HEK293 (cell line): ENCODE measurements around the gene SLC38A10.
A peak's percentile ranks its signal among the peaks of the same experiment; 100 is the strongest.

Experiments used
- CTCF ChIA-PET: fragments of 350-600 bp; formaldehyde crosslinking; extraction: SDS; loops from one replicate; lab custom pipeline; 2021; ENCODE audit warnings: antibody characterized with exemption; lab: Yijun Ruan, JAX
- POLR2A ChIA-PET: fragments of 300-600 bp; formaldehyde crosslinking; extraction: SDS; loops from one replicate; lab custom pipeline; 2020; ENCODE audit warnings: antibody characterized with exemption, inconsistent platforms; lab: Yijun Ruan, JAX
- H3K27ac ChIP-seq: fragments of 200-500 bp; sonication (Bioruptor generic); 2 replicates; pipeline ENCODE4 v1.5.1; 2014; ENCODE audit warnings: low read depth, low read length, control low read depth, inconsistent platforms; ENCODE audit errors: extremely low read depth
- H3K36me3 ChIP-seq, 2 experiments: fragments of 200-500 bp in 1 of 2; sonication (Bioruptor generic) in 1 of 2; 1 replicate in 1 of 2; 2 replicates in 1 of 2; pipeline ENCODE4 v1.5.1; 2014 to 2017; ENCODE audit warnings: inconsistent platforms in 2 of 2, low read length in 2 of 2; ENCODE audit not compliant: control insufficient read depth in 2 of 2, insufficient read depth in 1 of 2
- H3K4me1 ChIP-seq: fragments of 200-500 bp; sonication (Bioruptor generic); 2 replicates; pipeline ENCODE4 v1.5.1; 2014; ENCODE audit warnings: mild to moderate bottlenecking, low read length, inconsistent platforms; ENCODE audit not compliant: control insufficient read depth, insufficient read depth
- H3K4me3 ChIP-seq: 2 replicates; pipeline ENCODE4 v1.5.1; 2011; ENCODE audit warnings: low read depth, mild to moderate bottlenecking, control low read depth, low read length, moderate library complexity
- H3K9me3 ChIP-seq: fragments of 200-500 bp; sonication (Bioruptor generic); 2 replicates; pipeline ENCODE4 v1.5.1; 2014; ENCODE audit warnings: low read depth, low read length, inconsistent platforms; ENCODE audit not compliant: control insufficient read depth, insufficient read depth
- EGR2 ChIP-seq: fragments of 450-650 bp; formaldehyde crosslinking; IDR thresholded peaks from 2 replicates; pipeline ENCODE4 v1.5.1; 2016; ENCODE audit warnings: low read depth, missing biosample characterization, missing genetic modification characterization
- GLIS1 ChIP-seq: fragments of 450-650 bp; formaldehyde crosslinking; IDR thresholded peaks from 2 replicates; pipeline ENCODE4 v1.5.1; 2016; ENCODE audit warnings: missing biosample characterization, missing genetic modification characterization
- KLF1 ChIP-seq: fragments of 450-650 bp; formaldehyde crosslinking; IDR thresholded peaks from 2 replicates; pipeline ENCODE4 v1.5.1; 2016; ENCODE audit warnings: missing biosample characterization, missing genetic modification characterization
- KLF8 ChIP-seq: fragments of 450-650 bp; formaldehyde crosslinking; IDR thresholded peaks from 2 replicates; pipeline ENCODE4 v1.5.1; 2016; ENCODE audit warnings: missing biosample characterization, missing genetic modification characterization
- SCRT2 ChIP-seq: fragments of 450-650 bp; formaldehyde crosslinking; IDR thresholded peaks from 2 replicates; pipeline ENCODE4 v1.5.1; 2016; ENCODE audit warnings: missing biosample characterization, missing genetic modification characterization
- YY2 ChIP-seq: fragments of 450-650 bp; formaldehyde crosslinking; IDR thresholded peaks from 2 replicates; pipeline ENCODE4 v1.5.1; 2016; ENCODE audit warnings: missing biosample characterization, missing genetic modification characterization
- ZEB2 ChIP-seq: fragments of 450-650 bp; formaldehyde crosslinking; IDR thresholded peaks from 2 replicates; pipeline ENCODE4 v1.5.1; 2016; ENCODE audit warnings: missing biosample characterization, missing genetic modification characterization
- ZFHX2 ChIP-seq: fragments of 450-650 bp; formaldehyde crosslinking; conservative IDR thresholded peaks from 2 replicates; pipeline ENCODE4 v1.5.1; 2016; ENCODE audit warnings: missing biosample characterization, missing genetic modification characterization
- ZIC2 ChIP-seq: fragments of 450-650 bp; formaldehyde crosslinking; IDR thresholded peaks from 2 replicates; pipeline ENCODE4 v1.5.1; 2016; ENCODE audit warnings: missing biosample characterization, missing genetic modification characterization
- ZNF10 ChIP-seq: fragments of 450-650 bp; formaldehyde crosslinking; IDR thresholded peaks from 2 replicates; pipeline ENCODE4 v1.5.1; 2017; ENCODE audit warnings: missing biosample characterization, missing genetic modification characterization
- ZNF112 ChIP-seq: fragments of 450-650 bp; formaldehyde crosslinking; IDR thresholded peaks from 2 replicates; pipeline ENCODE4 v1.5.0; 2017; ENCODE audit warnings: missing biosample characterization, missing genetic modification characterization
- ZNF302 ChIP-seq: fragments of 450-650 bp; formaldehyde crosslinking; IDR thresholded peaks from 2 replicates; pipeline ENCODE4 v1.5.1; 2016; ENCODE audit warnings: missing biosample characterization, missing genetic modification characterization, low read depth
- ZNF335 ChIP-seq: fragments of 450-650 bp; formaldehyde crosslinking; conservative IDR thresholded peaks from 2 replicates; pipeline ENCODE4 v1.5.1; 2016; ENCODE audit warnings: missing biosample characterization, missing genetic modification characterization
- ZNF37A ChIP-seq: fragments of 450-650 bp; IDR thresholded peaks from 2 replicates; pipeline ENCODE4 v1.5.1; 2018; ENCODE audit warnings: missing biosample characterization, missing genetic modification characterization
- ZNF423 ChIP-seq: fragments of 450-650 bp; formaldehyde crosslinking; IDR thresholded peaks from 2 replicates; pipeline ENCODE4 v1.5.1; 2016; ENCODE audit warnings: missing biosample characterization, missing genetic modification characterization
- ZNF433 ChIP-seq: fragments of 450-650 bp; formaldehyde crosslinking; IDR thresholded peaks from 2 replicates; pipeline ENCODE4 v1.5.1; 2016; ENCODE audit warnings: missing biosample characterization, missing genetic modification characterization, low read depth
- ZNF473 ChIP-seq: fragments of 450-650 bp; formaldehyde crosslinking; IDR thresholded peaks from 2 replicates; pipeline ENCODE4 v1.5.1; 2017; ENCODE audit warnings: missing biosample characterization, missing genetic modification characterization
- ZNF548 ChIP-seq: fragments of 450-650 bp; formaldehyde crosslinking; IDR thresholded peaks from 2 replicates; pipeline ENCODE4 v1.5.1; 2016; ENCODE audit warnings: missing biosample characterization, missing genetic modification characterization
- ZNF610 ChIP-seq: fragments of 450-650 bp; formaldehyde crosslinking; IDR thresholded peaks from 2 replicates; pipeline ENCODE4 v1.5.1; 2016; ENCODE audit warnings: missing biosample characterization, missing genetic modification characterization, borderline replicate concordance
- ZNF777 ChIP-seq: fragments of 450-650 bp; formaldehyde crosslinking; IDR thresholded peaks from 2 replicates; pipeline ENCODE4 v1.5.1; 2017; ENCODE audit warnings: missing biosample characterization, missing genetic modification characterization, borderline replicate concordance
- TF ChIP-seq, protein P1 (sequence below): fragments of 450-650 bp; formaldehyde crosslinking; IDR thresholded peaks from 2 replicates; pipeline ENCODE4 v1.5.1; 2016; ENCODE audit warnings: missing biosample characterization, missing genetic modification characterization
- TF ChIP-seq, protein P2 (sequence below): fragments of 450-650 bp; formaldehyde crosslinking; IDR thresholded peaks from 2 replicates; pipeline ENCODE4 v1.5.1; 2016; ENCODE audit warnings: missing biosample characterization, missing genetic modification characterization
- TF ChIP-seq, protein P3 (sequence below): fragments of 450-650 bp; formaldehyde crosslinking; IDR thresholded peaks from 2 replicates; pipeline ENCODE4 v1.5.1; 2017; ENCODE audit warnings: missing biosample characterization, missing genetic modification characterization

The SLC38A10 gene

GRCh38 chr17:81207610-81208581 lies 87.2 kb downstream of the SLC38A10 start:
- Histone ChIP-seq H3K4me1 (no peaks in the 10 kb centered on the region), H3K4me3 (no peak overlapping the region), H3K27ac (no peak overlapping the region), H3K36me3 (peaks cover 17 to 53% of the 10 kb centered on the region in 2 experiments; a peak in 2 of 3 replicates), H3K9me3 (no peaks in the 10 kb centered on the region)
- ChIA-PET CTCF (no interaction called here), POLR2A (no interaction called here)
- TF ChIP-seq, protein P1, sequence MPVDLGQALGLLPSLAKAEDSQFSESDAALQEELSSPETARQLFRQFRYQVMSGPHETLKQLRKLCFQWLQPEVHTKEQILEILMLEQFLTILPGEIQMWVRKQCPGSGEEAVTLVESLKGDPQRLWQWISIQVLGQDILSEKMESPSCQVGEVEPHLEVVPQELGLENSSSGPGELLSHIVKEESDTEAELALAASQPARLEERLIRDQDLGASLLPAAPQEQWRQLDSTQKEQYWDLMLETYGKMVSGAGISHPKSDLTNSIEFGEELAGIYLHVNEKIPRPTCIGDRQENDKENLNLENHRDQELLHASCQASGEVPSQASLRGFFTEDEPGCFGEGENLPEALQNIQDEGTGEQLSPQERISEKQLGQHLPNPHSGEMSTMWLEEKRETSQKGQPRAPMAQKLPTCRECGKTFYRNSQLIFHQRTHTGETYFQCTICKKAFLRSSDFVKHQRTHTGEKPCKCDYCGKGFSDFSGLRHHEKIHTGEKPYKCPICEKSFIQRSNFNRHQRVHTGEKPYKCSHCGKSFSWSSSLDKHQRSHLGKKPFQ: peak; percentile 28; the same call in 1 of the 2 replicates
- TF ChIP-seq ZNF548 (tag by site-specific recombination) (no peak), ZIC2 (tag by site-specific recombination) (peak; percentile 30), KLF8 (tag by site-specific recombination) (0 out of 2 replicates have a peak, but pooled peaks have one; percentile 14), ZNF10 (tag by site-specific recombination) (0 out of 2 replicates have a peak, but pooled peaks have one; percentile 45), ZNF777 (tag by site-specific recombination) (no peak), ZNF423 (tag by site-specific recombination) (no peak), YY2 (tag by site-specific recombination) (no peak), EGR2 (peak; percentile 99), ZFHX2 (tag by site-specific recombination) (peak; percentile 99), KLF1 (tag by site-specific recombination) (0 out of 2 replicates have a peak, but pooled peaks have one; percentile 12)

DNA sequence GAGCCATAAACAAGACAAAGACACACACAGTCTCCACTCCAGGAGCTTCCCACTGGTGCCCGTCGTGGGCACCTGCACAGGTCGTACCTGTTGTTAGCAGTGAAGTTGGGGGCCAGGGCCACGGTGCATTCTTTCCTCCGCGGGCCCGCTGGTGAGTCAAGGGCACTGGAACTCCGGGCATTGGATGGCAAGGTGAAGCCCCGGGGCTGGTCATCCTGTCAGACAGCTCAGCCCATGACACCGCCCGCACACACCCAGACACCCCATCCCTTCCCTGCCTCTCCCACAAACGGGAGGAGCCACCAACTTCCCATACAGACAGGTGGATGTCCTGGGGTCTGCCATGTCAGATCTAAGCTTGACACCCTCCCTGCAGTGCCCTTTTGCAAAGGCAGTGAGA lies 88.5 kb downstream of the SLC38A10 start:
- H3K9me3 ChIP-seq: no peaks in the 10 kb centered on the region
- H3K4me1 ChIP-seq: no peaks in the 10 kb centered on the region
- H3K4me3 ChIP-seq: no peak overlapping the region
- ChIA-PET CTCF (no interaction called here), POLR2A (interaction anchor here (0.5 to 1.0 kb wide), 2 partner anchors 16 to 201 kb away, joined by 3 to 5 read pairs; partner anchors contain the start of gene CEP131)
- H3K27ac ChIP-seq: no peak overlapping the region
- TF ChIP-seq KLF1 (tag by site-specific recombination) (peak; percentile 80), ZNF473 (no peak)
- H3K36me3 ChIP-seq: peaks cover 17 to 52% of the 10 kb centered on the region in 2 experiments; a peak in 2 of 3 replicates

- H3K27ac ChIP-seq: no peak overlapping the region
- TF ChIP-seq GLIS1 (tag by site-specific recombination) (peak; percentile 11; the same call in 1 of the 2 replicates), ZNF302 (no peak), ZNF112 (no peak), ZNF610 (tag by site-specific recombination) (no peak)
- peaks cover 17 to 52% of the 10 kb centered on the region in 2 experiments; a peak in 2 of 3 replicates for H3K36me3 ChIP-seq
- H3K9me3 ChIP-seq: no peaks in the 10 kb centered on the region
- no peaks in the 10 kb centered on the region for H3K4me1 ChIP-seq
- POLR2A ChIA-PET: interaction anchor here (0.5 to 1.0 kb wide), 2 partner anchors 17 to 201 kb away, joined by 3 to 5 read pairs; partner anchors contain the start of gene CEP131
- CTCF ChIA-PET: interaction anchor here (0.6 kb wide), 1 partner anchor 35 kb away, joined by 3 read pairs; no protein-coding TSS in a partner anchor
- H3K4me3 ChIP-seq: no peak overlapping the region
Measured at GRCh38 chr17:81206166-81206565, 88.9 kb downstream of the SLC38A10 start.

- H3K4me3 ChIP-seq: no peak overlapping the region
- no peaks in the 10 kb centered on the region for H3K4me1 ChIP-seq
- peaks cover 17 to 63% of the 10 kb centered on the region in 2 experiments; a peak in 2 of 3 replicates for H3K36me3 ChIP-seq
- no peaks in the 10 kb centered on the region for H3K9me3 ChIP-seq
- POLR2A ChIA-PET: no interaction called here
- H3K27ac ChIP-seq: no peak overlapping the region
- CTCF ChIA-PET: interaction anchor here (1.1 kb wide), 1 partner anchor 25 kb away, joined by 3 read pairs; no protein-coding TSS in a partner anchor
- TF ChIP-seq ZEB2 (tag by site-specific recombination): 0 out of 2 replicates have a peak, but pooled peaks have one; percentile 43
- no peak for TF ChIP-seq ZNF335 (tag by site-specific recombination)
- no peak for TF ChIP-seq ZNF37A
- TF ChIP-seq, protein P2, sequence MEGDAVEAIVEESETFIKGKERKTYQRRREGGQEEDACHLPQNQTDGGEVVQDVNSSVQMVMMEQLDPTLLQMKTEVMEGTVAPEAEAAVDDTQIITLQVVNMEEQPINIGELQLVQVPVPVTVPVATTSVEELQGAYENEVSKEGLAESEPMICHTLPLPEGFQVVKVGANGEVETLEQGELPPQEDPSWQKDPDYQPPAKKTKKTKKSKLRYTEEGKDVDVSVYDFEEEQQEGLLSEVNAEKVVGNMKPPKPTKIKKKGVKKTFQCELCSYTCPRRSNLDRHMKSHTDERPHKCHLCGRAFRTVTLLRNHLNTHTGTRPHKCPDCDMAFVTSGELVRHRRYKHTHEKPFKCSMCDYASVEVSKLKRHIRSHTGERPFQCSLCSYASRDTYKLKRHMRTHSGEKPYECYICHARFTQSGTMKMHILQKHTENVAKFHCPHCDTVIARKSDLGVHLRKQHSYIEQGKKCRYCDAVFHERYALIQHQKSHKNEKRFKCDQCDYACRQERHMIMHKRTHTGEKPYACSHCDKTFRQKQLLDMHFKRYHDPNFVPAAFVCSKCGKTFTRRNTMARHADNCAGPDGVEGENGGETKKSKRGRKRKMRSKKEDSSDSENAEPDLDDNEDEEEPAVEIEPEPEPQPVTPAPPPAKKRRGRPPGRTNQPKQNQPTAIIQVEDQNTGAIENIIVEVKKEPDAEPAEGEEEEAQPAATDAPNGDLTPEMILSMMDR: no peak
- TF ChIP-seq SCRT2: 0 out of 2 replicates have a peak, but pooled peaks have one; percentile 12
- TF ChIP-seq, protein P3, sequence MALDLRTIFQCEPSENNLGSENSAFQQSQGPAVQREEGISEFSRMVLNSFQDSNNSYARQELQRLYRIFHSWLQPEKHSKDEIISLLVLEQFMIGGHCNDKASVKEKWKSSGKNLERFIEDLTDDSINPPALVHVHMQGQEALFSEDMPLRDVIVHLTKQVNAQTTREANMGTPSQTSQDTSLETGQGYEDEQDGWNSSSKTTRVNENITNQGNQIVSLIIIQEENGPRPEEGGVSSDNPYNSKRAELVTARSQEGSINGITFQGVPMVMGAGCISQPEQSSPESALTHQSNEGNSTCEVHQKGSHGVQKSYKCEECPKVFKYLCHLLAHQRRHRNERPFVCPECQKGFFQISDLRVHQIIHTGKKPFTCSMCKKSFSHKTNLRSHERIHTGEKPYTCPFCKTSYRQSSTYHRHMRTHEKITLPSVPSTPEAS: no peak
- TF ChIP-seq ZNF433 (tag by site-specific recombination): no peak
Measured at GRCh38 chr17:81204578-81204977, 90.5 kb downstream of the SLC38A10 start.
